Ovary (tissue), 9 donors: Measurements from ENCODE around the gene LRP1. TPM values are rescaled to one million over a fixed set of nuclear protein-coding genes. Genes with fewer than 3 reads are reported as not detected.

Source experiments
- DNase-seq, 5 donors: peaks; one replicate each; pipeline ENCODE4 v3.0.0-alpha.2; 2019 to 2020
- H3K27ac ChIP-seq, 2 donors: fragments of 200-600 bp; one replicate each; pipeline versions ENCODE4 v1.5.1 to v1.8.0; 2019 to 2022
- H3K27me3 ChIP-seq: fragments of 200-600 bp; one replicate; pipeline ENCODE4 v1.8.0; 2022
- H3K36me3 ChIP-seq: fragments of 200-600 bp; sonication (generic); one replicate; pipeline ENCODE4 v1.5.1; 2019
- H3K4me1 ChIP-seq: one replicate; pipeline ENCODE4 v1.8.1; 2013; ENCODE audit warnings: mild to moderate bottlenecking, moderate library complexity; ENCODE audit not compliant: insufficient read depth
- H3K4me3 ChIP-seq: fragments of 200-600 bp; sonication (generic); one replicate; pipeline ENCODE4 v1.5.1; 2017
- H3K9me3 ChIP-seq, 2 donors: fragments of 200-600 bp in 1 of 2; sonication (generic) in 1 of 2; one replicate each; pipeline versions ENCODE4 v1.5.1 to v1.8.1; 2013 to 2019; ENCODE audit warnings: mild to moderate bottlenecking in 1 of 2, moderate library complexity in 1 of 2
- EP300 ChIP-seq: sonication (generic); formaldehyde crosslinking; IDR thresholded peaks from one replicate; pipeline ENCODE4 v1.6.1; 2017; ENCODE audit warnings: antibody characterized with exemption
- POLR2A ChIP-seq: fragments of 450-650 bp; IDR thresholded peaks from one replicate; pipeline ENCODE4 v1.6.1; 2017; ENCODE audit warnings: antibody characterized with exemption, mild to moderate bottlenecking, moderate library complexity
- WGBS, 3 donors: extraction: QIAGEN DNeasy Blood & Tissue Kit in 1 of 3; methylation state at CpG; one replicate each; pipeline versions ENCODE4 v1.1.5 to v1.1.7; 2013 to 2017; 5-methylcytosine and 5-hydroxymethylcytosine counted together
- intact Hi-C, 4 donors: fragments of 100-400 bp; cut with DNase I; formaldehyde crosslinking; loops; one replicate each; pipeline versions ENCODE4 v1.11.0 to v1.15.1; 2022 to 2023
- polyA plus RNA-seq, 2 donors: library from polyadenylated mRNA; stranded (reverse); fragments of 200-250 nt in 1 of 2; fragments of 350-450 nt in 1 of 2; fragmentation: Illumina TruSeq in 1 of 2; extraction: RNeasy Lipid Tissue Mini Kit (QIAGEN cat#74804) in 1 of 2; gene quantifications; one replicate each; pipeline ENCODE4 v1.2.3, GENCODE V29; 2013 to 2014
- total RNA-seq, 7 donors: library from RNA; depleted of rRNA in 2 of 7; stranded (reverse); fragments of >200 nt in 2 of 7; fragmentation: NEBNext Ultra II Directional in 3 of 7; extraction: Animal tissue kit (Norgen Biotek cat#: 25700) in 3 of 7; gene quantifications; one replicate each; pipeline versions ENCODE4 v1.1.0 to v1.2.4, GENCODE V29; 2016 to 2023
- TF ChIP-seq, protein P1 (sequence below), 3 donors: fragments of 450-650 bp in 2 of 3; fragments of 200-600 bp in 1 of 3; IDR thresholded peaks; one replicate each; pipeline versions ENCODE4 v1.5.1 to v1.8.0; 2016 to 2022; ENCODE audit warnings: antibody characterized with exemption in 3 of 3, mild to moderate bottlenecking in 1 of 3
- donor health status: DM: no; HTN: no; CAD: no; lungs with moderate emphysema.
- donor health status: DM: no; HTN: no; CAD: no.
- donor health status: Bipolar disorder and iron deficiency.
- donor health status: DM: yes; HTN: yes; CAD: no.
- donor health status: DM: no; HTN: no; CAD: no.
- donor health status: DM: yes; HTN: yes; CAD: no.

Gene LRP1
- total and polyA plus RNA-seq, 9 donors = 76.4 to 640 (median 323) TPM

DNA sequence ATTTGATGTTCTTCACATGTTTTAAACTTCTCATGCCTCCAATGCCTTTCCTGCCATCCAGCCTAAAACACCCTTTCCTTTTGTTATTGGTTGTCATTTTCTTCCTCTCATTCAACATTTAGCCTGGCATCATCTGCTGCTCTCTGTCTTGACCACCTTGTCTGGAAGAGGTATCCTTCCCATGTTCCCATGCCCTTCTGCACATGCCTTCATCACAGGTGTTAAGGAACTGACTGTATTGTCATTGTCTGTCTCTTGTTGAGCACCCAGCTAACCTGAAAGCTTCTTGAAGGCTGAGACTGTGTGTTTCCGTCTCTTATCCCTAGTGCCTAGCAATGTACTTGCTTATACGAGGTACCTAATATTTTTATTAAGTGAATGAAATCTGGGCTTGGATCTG, 4.5 kb upstream of the LRP1 start:
- DNase-seq = no peak
- no peaks in the 10 kb centered on the region for H3K9me3 ChIP-seq
- no peaks in the 10 kb centered on the region for H3K27me3 ChIP-seq
- H3K4me1 ChIP-seq = peaks cover 5% of the 10 kb centered on the region
- no peaks in the 10 kb centered on the region for H3K36me3 ChIP-seq
- no peak for TF ChIP-seq POLR2A
- no peak for TF ChIP-seq EP300
- TF ChIP-seq, protein P1, sequence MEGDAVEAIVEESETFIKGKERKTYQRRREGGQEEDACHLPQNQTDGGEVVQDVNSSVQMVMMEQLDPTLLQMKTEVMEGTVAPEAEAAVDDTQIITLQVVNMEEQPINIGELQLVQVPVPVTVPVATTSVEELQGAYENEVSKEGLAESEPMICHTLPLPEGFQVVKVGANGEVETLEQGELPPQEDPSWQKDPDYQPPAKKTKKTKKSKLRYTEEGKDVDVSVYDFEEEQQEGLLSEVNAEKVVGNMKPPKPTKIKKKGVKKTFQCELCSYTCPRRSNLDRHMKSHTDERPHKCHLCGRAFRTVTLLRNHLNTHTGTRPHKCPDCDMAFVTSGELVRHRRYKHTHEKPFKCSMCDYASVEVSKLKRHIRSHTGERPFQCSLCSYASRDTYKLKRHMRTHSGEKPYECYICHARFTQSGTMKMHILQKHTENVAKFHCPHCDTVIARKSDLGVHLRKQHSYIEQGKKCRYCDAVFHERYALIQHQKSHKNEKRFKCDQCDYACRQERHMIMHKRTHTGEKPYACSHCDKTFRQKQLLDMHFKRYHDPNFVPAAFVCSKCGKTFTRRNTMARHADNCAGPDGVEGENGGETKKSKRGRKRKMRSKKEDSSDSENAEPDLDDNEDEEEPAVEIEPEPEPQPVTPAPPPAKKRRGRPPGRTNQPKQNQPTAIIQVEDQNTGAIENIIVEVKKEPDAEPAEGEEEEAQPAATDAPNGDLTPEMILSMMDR (IDR thresholded peaks at IDR 0.05) = no peak
- WGBS, 3 donors = 31 to 46% (median 37%) methylated on average over 2 of the region's 2 CpGs
- no peak overlapping the region for H3K27ac ChIP-seq
- intact Hi-C loops = loop anchor here in 1 of 4 donors (2.0 kb wide), 1 partner anchor 59 kb away; no protein-coding TSS in a partner anchor
- no peak overlapping the region for H3K4me3 ChIP-seq

DNA sequence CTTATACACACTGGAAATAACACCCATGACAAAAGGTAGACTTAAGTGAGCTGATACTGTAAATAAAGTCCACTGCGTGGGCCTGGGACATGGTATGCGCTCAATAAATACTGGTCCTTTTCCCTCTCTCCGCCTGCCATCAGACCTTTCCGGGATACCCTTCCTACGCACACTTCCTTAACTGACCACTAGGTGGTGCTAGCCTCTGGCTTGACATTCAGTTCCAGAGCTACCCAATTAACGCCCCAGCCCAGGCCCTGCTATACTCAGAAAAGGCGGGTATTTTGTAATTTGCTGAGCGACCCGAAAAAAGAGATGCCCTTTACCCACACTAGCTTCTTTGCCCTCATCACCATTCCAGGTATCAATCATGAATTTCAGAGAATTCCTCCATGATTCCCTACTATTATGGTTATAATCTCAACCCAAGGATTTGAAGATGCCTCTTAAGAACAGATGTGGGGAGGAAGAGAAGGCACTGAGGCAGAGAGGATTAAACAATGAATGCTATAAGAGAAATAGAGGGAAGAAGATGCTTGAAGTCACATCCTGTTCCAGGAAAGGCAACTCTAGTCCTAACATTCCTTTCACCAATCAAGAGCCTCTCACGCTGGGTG, 3.9 kb upstream of the LRP1 start:
- DNase-seq = peak; percentile 72 to 87 (median 77)
- intact Hi-C loops = no loop called here

DNA sequence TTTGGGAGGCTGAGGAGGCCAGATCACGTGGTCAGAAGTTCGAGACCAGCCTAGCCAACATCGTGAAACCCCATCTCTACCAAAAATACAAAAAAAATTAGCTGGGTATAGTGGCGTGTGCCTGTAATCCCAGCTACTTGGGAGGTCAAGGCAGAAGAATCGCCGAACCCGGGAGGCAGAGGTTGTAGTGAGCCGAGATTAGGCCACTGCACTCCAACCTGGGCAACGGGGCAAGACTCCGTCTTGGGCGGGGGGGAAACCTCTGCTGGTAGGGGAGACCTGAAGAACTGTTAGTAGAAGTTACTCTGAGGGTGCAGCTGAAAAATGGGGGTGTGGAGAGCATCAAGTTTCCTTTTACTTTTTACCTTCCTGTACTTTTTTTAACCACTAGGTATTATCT, 2.2 kb upstream of the LRP1 start:
- peak in 1 of 5 donors; percentile 37 for DNase-seq
- Histone ChIP-seq H3K36me3 (no peaks in the 10 kb centered on the region), H3K27me3 (no peaks in the 10 kb centered on the region), H3K4me3 (no peak overlapping the region), H3K9me3 (no peaks in the 10 kb centered on the region), H3K27ac (no peak overlapping the region), H3K4me1 (peaks cover 7% of the 10 kb centered on the region)
- TF ChIP-seq EP300 (no peak), POLR2A (no peak)
- TF ChIP-seq, protein P1 (IDR thresholded peaks at IDR 0.05) = no peak
- intact Hi-C loops = loop anchor here in 3 of 4 donors (2.0 to 5.0 kb wide), 4 partner anchors 41 to 56 kb away; no protein-coding TSS in a partner anchor
- 90 to 93% (median 91%) methylated on average over 11 of the region's 11 CpGs for WGBS, 3 donors

More for the DNA sequence above, 3.9 kb upstream of the LRP1 start:
- Histone ChIP-seq H3K27ac (no peak overlapping the region), H3K4me3 (no peak overlapping the region), H3K36me3 (no peaks in the 10 kb centered on the region), H3K27me3 (no peaks in the 10 kb centered on the region), H3K9me3 (no peaks in the 10 kb centered on the region), H3K4me1 (peaks cover 5% of the 10 kb centered on the region)
- WGBS, 3 donors = 14 to 15% (median 15%) methylated on average over 10 of the region's 10 CpGs
- no peak for TF ChIP-seq EP300
- TF ChIP-seq, protein P1 (IDR thresholded peaks at IDR 0.05) = peak; percentile 88 to 96 (median 94)

DNA sequence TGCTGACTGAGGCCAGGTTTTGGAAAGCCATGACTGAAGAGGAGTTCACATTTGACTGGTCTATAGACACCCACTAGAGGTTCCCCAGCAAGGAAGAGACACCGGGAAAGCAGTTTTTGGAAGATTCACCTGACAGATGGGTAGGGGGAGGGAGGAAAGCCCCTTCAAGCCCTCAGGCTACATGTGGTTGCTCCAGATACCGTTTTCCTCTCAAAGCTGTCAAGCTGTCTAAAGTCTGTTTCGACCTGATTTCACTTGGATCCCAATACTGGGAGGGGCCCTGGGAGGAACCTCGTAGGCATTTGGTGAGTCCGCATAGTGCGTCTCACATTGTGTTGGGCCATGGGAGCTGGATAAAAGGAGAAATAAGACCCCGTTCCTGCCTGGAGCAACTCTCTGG, 1.7 kb upstream of the LRP1 start:
- DNase-seq = no peak
- Histone ChIP-seq H3K27ac (peak overlapping the region; percentile 96 to 99), H3K36me3 (no peaks in the 10 kb centered on the region), H3K9me3 (no peaks in the 10 kb centered on the region), H3K4me3 (no peak overlapping the region), H3K4me1 (peaks cover 11% of the 10 kb centered on the region), H3K27me3 (no peaks in the 10 kb centered on the region)
- WGBS, 3 donors = 45 to 52% (median 47%) methylated on average over 7 of the region's 7 CpGs
- intact Hi-C loops = loop anchor here in 3 of 4 donors (2.0 to 5.0 kb wide), 4 partner anchors 41 to 56 kb away; no protein-coding TSS in a partner anchor
- TF ChIP-seq POLR2A (no peak), EP300 (no peak)
- TF ChIP-seq, protein P1 (IDR thresholded peaks at IDR 0.05) = no peak
